Motor neuron (in vitro differentiated cells): ENCODE data around the gene JAML. TPM values are rescaled to one million over a fixed set of nuclear protein-coding genes. Genes with fewer than 3 reads are reported as not detected.

Experiments
- ATAC-seq, 8 experiments: fragments of 200-7000 bp; cut with Tn5 transposase; replicated peaks in 6 of 8; 2 replicates each; pipeline ENCODE4 v1.8.0; 2021; ENCODE audit warnings: mild to moderate bottlenecking in 8 of 8, moderate library complexity in 8 of 8
- H3K27ac ChIP-seq, 2 donors: fragments of 250-450 bp; sonication (Bioruptor Pico); 2 replicates each; pipeline ENCODE4 v1.9.0; 2021; ENCODE audit warnings: antibody characterized with exemption in 2 of 2, mild to moderate bottlenecking in 2 of 2, moderate library complexity in 1 of 2
- H3K4me1 ChIP-seq, 2 donors: fragments of 250-450 bp; sonication (Bioruptor Pico); replicated peaks in 1 of 2; 2 replicates each; pipeline ENCODE4 v1.6.1; 2021; ENCODE audit warnings: antibody characterized with exemption in 2 of 2, mild to moderate bottlenecking in 2 of 2, moderate library complexity in 1 of 2
- H3K4me3 ChIP-seq, 5 donors: fragments of 250-450 bp; sonication (Bioruptor Pico); 2 replicates each; pipeline ENCODE4 v1.9.0; 2021; ENCODE audit warnings: antibody characterized with exemption in 5 of 5, mild to moderate bottlenecking in 5 of 5, moderate library complexity in 4 of 5
- WGBS, 10 experiments: fragments of 450-650 bp; shearing (Covaris generic); methylation state at CpG; one replicate each; pipeline ENCODE4 v1.0.0; 2022; 5-methylcytosine and 5-hydroxymethylcytosine counted together
- in situ Hi-C, 9 experiments: fragments of 400-800 bp; cut with MboI; loops; one replicate each; pipeline ENCODE4 v1.15.0; 2021; ENCODE audit warnings: low sequenced_read_pairs in 9 of 9, low pct_unique_long_range_greater_than_20kb in 2 of 9; ENCODE audit not compliant: unreplicated experiment in 9 of 9
- total RNA-seq, 8 experiments: library from RNA; unstranded; fragments of 300-600 nt; gene quantifications; 2 replicates each; pipeline versions ENCODE4 v1.2.3 to v1.2.4, GENCODE V29; 2022

Gene JAML
- 1 to 10 TPM in 5 of 8 experiments, under 1 TPM in 2, not detected in 1; 0.13 to 3.1 (median 1.4) TPM for total RNA-seq

GRCh38 chr11:118224511-118225188, at the start of gene JAML:
JAML (minus strand) TSS chr11:118225011; CDS start chr11:118214866, 10,145 bp downstream.
- Histone ChIP-seq H3K4me1 (no peaks in the 10 kb centered on the region), H3K27ac (no peak within 1 kb of the TSS), H3K4me3 (no peak within 1 kb of the TSS)
- in situ Hi-C loops, result no loop called here
- 14 to 70% (median 55%) methylated on average over 1 to 6 of the region's 6 CpGs for WGBS, 10 experiments
- no peak for ATAC-seq

DNA sequence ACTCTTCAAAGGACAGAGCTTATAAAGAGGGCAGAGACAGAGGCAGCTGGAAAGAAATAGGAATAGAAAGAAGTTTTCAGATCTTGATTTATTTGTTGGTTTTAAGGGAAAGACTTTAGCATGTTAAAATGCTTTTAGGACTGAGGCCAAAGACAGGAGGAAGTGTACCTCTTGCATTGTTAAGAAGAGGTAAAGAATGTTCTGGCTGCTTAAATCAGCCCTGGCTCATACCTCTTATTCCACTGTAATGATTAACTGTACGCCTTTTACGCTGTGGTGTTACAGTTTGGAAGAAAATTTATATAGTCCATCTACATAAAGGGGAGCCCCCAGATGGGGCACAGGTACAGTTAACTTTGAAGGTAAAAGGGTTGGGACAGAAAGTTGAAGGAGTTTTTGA, 49.4 kb upstream of the JAML start:
- Histone ChIP-seq H3K27ac (no peak overlapping the region), H3K4me1 (no peaks in the 10 kb centered on the region), H3K4me3 (no peak overlapping the region)
- in situ Hi-C loops, result no loop called here
- ATAC-seq, result no peak
- 54 to 100% (median 89%) methylated on average over 1 to 2 of the region's 2 CpGs; no CpG with 5 or more reads in 4 of the 10 experiments for WGBS, 10 experiments

DNA sequence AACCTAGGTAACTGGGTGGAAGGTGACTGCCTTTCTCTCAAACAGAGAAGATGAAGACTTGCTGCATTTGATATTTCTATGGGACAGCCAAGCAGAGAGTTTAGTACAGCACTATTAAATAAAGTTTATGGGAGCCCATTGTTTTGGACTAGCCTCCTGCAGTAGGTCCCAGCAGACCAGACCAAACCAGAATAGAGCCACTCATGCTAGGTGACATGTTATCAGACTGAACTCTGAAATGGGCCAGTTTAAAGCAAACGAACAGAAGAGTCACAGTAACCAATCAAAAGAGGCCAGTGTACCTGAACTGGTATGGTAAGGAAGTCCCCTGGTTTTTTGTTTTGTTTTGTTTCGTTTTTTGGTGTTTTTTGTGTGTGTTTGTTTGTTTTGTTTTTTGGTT, 47.2 kb upstream of the JAML start:
- ATAC-seq, result no peak
- in situ Hi-C loops, result no loop called here
- Histone ChIP-seq H3K4me1 (no peaks in the 10 kb centered on the region), H3K27ac (no peak overlapping the region), H3K4me3 (no peak overlapping the region)
- WGBS, 10 experiments, result 0 to 73% (median 42%) methylated on average over 1 to 2 of the region's 2 CpGs; no CpG with 5 or more reads in 3 of the 10 experiments

DNA sequence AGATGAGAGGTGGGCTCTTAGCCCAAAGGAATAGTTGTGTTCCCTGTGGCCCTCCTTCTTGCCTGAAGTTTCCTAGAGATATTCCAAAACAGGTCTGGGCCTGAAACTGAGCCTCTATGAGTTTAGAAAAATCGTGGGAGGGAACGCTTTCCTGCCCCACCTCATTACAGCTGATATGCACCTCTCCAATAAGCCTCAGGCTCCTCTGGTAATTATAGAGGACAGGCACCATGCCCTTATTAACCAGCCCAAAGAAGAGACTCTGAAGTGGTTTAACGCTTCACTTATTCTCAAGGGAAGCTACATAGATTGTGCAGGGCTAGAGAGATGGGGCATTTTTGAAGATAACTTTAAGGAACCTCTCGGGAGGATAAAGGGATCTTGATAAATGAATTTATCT, 42.7 kb upstream of the JAML start:
- in situ Hi-C loops, result no loop called here
- Histone ChIP-seq H3K27ac (no peak overlapping the region), H3K4me1 (no peaks in the 10 kb centered on the region), H3K4me3 (no peak overlapping the region)
- 10 to 92% (median 58%) methylated on average over 1 to 2 of the region's 4 CpGs; no CpG with 5 or more reads in 2 of the 10 experiments for WGBS, 10 experiments
- peak in 1 of 8 experiments; percentile 5 for ATAC-seq

GRCh38 chr11:118265954-118266353, 41.1 kb upstream of the JAML start:
- H3K4me1 ChIP-seq, result no peaks in the 10 kb centered on the region
- in situ Hi-C loops, result no loop called here
- WGBS, 10 experiments, result 56 to 86% (median 86%) methylated on average over 1 of the region's 1 CpG; no CpG with 5 or more reads in 7 of the 10 experiments
- H3K4me3 ChIP-seq, result no peak overlapping the region
- peak in 2 of 8 experiments; percentile 17 to 23 for ATAC-seq
- H3K27ac ChIP-seq, result no peak overlapping the region

- in situ Hi-C loops, result no loop called here
- no peaks in the 10 kb centered on the region for H3K4me1 ChIP-seq
- no peak overlapping the region for H3K27ac ChIP-seq
- H3K4me3 ChIP-seq, result no peak overlapping the region
- 23 to 73% (median 51%) methylated on average over 3 to 12 of the region's 13 CpGs for WGBS, 10 experiments
- ATAC-seq, result no peak
These were observed 40.0 kb upstream of the JAML start for GRCh38 chr11:118264569-118265465.

DNA sequence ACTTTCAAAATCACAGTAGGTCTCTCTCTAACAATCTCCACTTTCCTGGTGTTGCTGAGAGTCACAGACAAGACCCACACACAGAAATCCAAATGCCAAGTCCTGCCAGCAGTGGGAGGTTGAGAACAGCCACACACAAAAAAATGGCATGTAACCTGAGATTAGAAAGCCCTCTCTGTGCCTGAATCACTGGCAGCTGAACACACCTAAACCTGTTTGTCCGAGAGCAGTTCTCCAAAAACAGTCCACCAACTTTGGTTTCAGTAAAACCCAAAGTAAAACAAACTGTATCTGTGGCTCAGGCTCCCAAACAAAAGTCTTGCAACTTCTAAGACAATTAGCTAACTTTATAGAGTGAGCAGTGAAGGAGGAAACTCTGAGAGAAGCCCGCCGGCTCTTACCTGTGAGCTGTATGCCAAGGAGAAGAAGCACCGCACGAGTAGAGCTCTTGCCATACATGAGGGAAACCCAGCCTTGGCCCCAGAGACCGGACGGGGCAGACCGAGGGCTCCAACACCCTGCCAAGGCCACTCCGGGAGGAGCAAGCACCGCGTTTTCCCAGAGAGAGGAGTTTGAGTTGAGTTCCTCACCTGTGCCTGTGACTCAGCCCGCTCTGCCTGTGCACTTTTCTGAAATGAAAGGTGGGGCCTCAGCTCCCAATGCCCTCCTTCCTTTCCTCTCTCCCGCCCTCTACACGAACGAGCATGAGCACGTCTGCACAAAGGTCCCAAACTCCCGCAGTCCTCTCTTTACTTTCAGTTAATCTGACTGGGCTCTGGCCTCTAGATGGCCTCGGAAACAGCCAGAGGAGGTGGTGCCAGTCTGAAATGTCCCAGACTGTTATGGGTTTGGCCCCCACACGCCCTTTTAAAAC, 39.1 kb upstream of the JAML start, which contains the start of gene MPZL2:
MPZL2 (minus strand) TSS at position 603 of the 874 bp plus-strand sequence; CDS start at position 459, 144 bp downstream.
- no peak within 1 kb of the TSS for H3K27ac ChIP-seq
- in situ Hi-C loops, result no loop called here

DNA sequence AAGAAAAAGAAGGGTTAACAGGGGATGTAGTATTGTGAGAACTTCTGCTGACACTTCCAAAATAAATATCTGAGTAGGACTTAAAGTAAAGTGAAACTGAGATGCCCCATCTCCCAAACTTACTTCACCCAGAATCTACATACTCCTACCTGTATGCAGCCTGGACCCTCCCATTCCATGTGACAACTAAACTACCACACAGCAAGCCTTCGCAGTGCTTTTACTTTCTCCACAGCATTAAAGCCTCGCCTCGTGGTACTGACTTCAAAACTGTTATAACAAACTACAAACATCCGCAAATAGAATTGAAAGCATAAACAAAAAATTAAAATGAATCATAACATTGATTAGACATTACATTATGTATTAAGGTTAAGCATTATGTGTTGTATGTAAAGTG, 38.3 kb upstream of the JAML start:
- 39 to 89% (median 82%) methylated on average over 3 to 4 of the region's 4 CpGs; no CpG with 5 or more reads in 2 of the 10 experiments for WGBS, 10 experiments
- Histone ChIP-seq H3K4me3 (no peak overlapping the region), H3K27ac (no peak overlapping the region), H3K4me1 (no peaks in the 10 kb centered on the region)
- in situ Hi-C loops, result no loop called here
- no peak for ATAC-seq

More for the DNA sequence above, 39.1 kb upstream of the JAML start, which contains the start of gene MPZL2:
- no peaks in the 10 kb centered on the region for H3K4me1 ChIP-seq
- WGBS, 10 experiments, result 13 to 100% (median 40%) methylated on average over 1 to 13 of the region's 19 CpGs; no CpG with 5 or more reads in 1 of the 10 experiments
- H3K4me3 ChIP-seq, result no peak within 1 kb of the TSS
- peak in 3 of 8 experiments; percentile 77 to 88 (median 86) for ATAC-seq

- 50 to 83% (median 67%) methylated on average over 1 to 3 of the region's 3 CpGs; no CpG with 5 or more reads in 3 of the 10 experiments for WGBS, 10 experiments
- Histone ChIP-seq H3K4me1 (no peaks in the 10 kb centered on the region), H3K27ac (no peak overlapping the region), H3K4me3 (no peak overlapping the region)
- in situ Hi-C loops, result no loop called here
- ATAC-seq, result no peak
These were observed 35.5 kb upstream of the JAML start for GRCh38 chr11:118260353-118260752.

DNA sequence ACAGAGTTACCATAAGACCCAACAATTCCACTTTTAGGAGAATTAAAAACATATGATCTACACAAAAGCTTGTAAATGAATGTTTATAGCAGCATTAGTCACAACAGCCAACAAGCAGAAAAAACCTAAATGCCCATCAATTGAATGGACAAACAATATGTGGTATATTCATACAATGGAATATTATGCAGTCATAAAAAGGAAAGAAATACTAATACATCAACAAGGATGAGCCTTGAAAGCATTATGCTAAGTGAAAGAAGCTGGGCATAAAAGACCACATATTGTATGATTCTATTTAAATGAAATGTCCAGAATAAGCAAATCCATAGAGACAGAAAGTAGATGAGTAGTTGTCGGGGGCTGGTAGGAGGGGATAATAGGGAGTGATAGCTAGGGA, 34.3 kb upstream of the JAML start:
- Histone ChIP-seq H3K4me1 (no peaks in the 10 kb centered on the region), H3K4me3 (no peak overlapping the region), H3K27ac (no peak overlapping the region)
- 55 to 100% (median 83%) methylated on average over 1 of the region's 1 CpG; no CpG with 5 or more reads in 4 of the 10 experiments for WGBS, 10 experiments
- ATAC-seq, result no peak
- in situ Hi-C loops, result no loop called here

DNA sequence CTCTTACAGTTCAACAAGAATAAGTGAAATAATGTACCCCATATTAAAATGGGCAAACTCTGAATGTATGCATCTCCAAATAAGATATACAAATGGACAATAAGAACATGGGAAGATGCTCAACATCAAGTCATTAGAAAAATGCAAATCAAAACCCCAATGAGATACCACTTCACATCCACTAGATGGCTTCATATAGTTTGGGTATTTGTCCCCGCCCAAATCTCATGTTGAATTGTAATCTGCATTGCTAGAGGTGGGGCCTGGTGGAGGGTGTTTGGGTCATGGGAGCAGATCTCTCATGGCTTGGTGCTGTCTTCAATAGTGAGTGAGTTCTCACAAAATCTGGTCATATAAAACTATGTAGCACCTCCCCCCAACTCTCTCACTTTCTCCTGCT, 33.6 kb upstream of the JAML start:
- WGBS, 10 experiments, result 0 to 83% (median 36%) methylated on average over 1 of the region's 1 CpG; no CpG with 5 or more reads in 6 of the 10 experiments
- Histone ChIP-seq H3K4me1 (no peaks in the 10 kb centered on the region), H3K27ac (no peak overlapping the region), H3K4me3 (no peak overlapping the region)
- in situ Hi-C loops, result no loop called here
- ATAC-seq, result peak in 1 of 8 experiments; percentile 36

GRCh38 chr11:118252688-118253087, 27.9 kb upstream of the JAML start:
- no peak for ATAC-seq
- in situ Hi-C loops, result no loop called here
- no peak overlapping the region for H3K4me3 ChIP-seq
- no peaks in the 10 kb centered on the region for H3K4me1 ChIP-seq
- 54 to 100% (median 94%) methylated on average over 1 to 3 of the region's 3 CpGs; no CpG with 5 or more reads in 1 of the 10 experiments for WGBS, 10 experiments
- no peak overlapping the region for H3K27ac ChIP-seq
